Islet of Langerhans (tissue), 1 donor: ENCODE results near the gene OR2H1.
A peak's percentile ranks its signal among the peaks of the same experiment; 100 is the strongest.
"Not testable (repeated sequence)": the region's sequence is repeated elsewhere in the genome, so short reads cannot be mapped to it uniquely, and the experiment has no call there.

ENCODE experiments used
- FAIRE-seq: peaks from one replicate; lab custom pipeline; 2011; peaks lifted over from hg19 to GRCh38; lab: Jason Lieb, UNC

OR2H1 gene

GRCh38 chr6:29456971-29457370 lies at the start of gene OR2H1, which contains the start of gene OR11A1:
Gene OR2H1 (plus strand): TSS chr6:29457155. CDS start chr6:29461770, 4,615 bp downstream.
Gene OR11A1 (minus strand): TSS chr6:29457071. CDS start chr6:29427641, 29,430 bp downstream.
- FAIRE-seq, result no peak

- no peak for FAIRE-seq
Measured at GRCh38 chr6:29414588-29414987, 42.4 kb upstream of the OR2H1 start, which contains the start of gene OR12D1. Gene OR12D1 (plus strand): TSS chr6:29414928.

GRCh38 chr6:29419516-29419915 lies 37.4 kb upstream of the OR2H1 start:
- FAIRE-seq, result no peak

- no peak for FAIRE-seq
Measured at GRCh38 chr6:29424168-29424567, 32.8 kb upstream of the OR2H1 start.

GRCh38 chr6:29424575-29424974 lies 32.4 kb upstream of the OR2H1 start:
- FAIRE-seq, result no peak

- no peak for FAIRE-seq
Measured at GRCh38 chr6:29425075-29425474, 31.9 kb upstream of the OR2H1 start.

- no peak for FAIRE-seq
Measured at GRCh38 chr6:29426654-29427053, 30.3 kb upstream of the OR2H1 start.

GRCh38 chr6:29436730-29437129 lies 20.2 kb upstream of the OR2H1 start:
- FAIRE-seq, result not testable (repeated sequence)

GRCh38 chr6:29439006-29439405 lies 17.9 kb upstream of the OR2H1 start, which contains the start of gene OR10C1:
Gene OR10C1 (plus strand): TSS chr6:29439306. CDS start chr6:29440016, 710 bp downstream.
- FAIRE-seq, result no peak

- no peak for FAIRE-seq
Measured at GRCh38 chr6:29442719-29443118, 14.2 kb upstream of the OR2H1 start.

- FAIRE-seq, result not testable (repeated sequence)
Measured at GRCh38 chr6:29444031-29444430, 12.9 kb upstream of the OR2H1 start.

- FAIRE-seq, result no peak
Measured at GRCh38 chr6:29447670-29448069, 9.3 kb upstream of the OR2H1 start.

- FAIRE-seq, result no peak
Measured at GRCh38 chr6:29451471-29452193, 5.3 kb upstream of the OR2H1 start.

- peak; percentile 58 for FAIRE-seq
Measured at GRCh38 chr6:29461021-29461814, 4.3 kb downstream of the OR2H1 start.

GRCh38 chr6:29462022-29462421 lies 5.1 kb downstream of the OR2H1 start:
- no peak for FAIRE-seq

- no peak for FAIRE-seq
Measured at GRCh38 chr6:29465279-29465678, 8.3 kb downstream of the OR2H1 start.

- FAIRE-seq, result no peak
Measured at GRCh38 chr6:29465801-29466200, 8.8 kb downstream of the OR2H1 start.

- FAIRE-seq, result no peak
Measured at GRCh38 chr6:29466241-29466640, 9.3 kb downstream of the OR2H1 start.

- no peak for FAIRE-seq
Measured at GRCh38 chr6:29474996-29475395, 18.0 kb downstream of the OR2H1 start.

- no peak for FAIRE-seq
Measured at GRCh38 chr6:29477923-29478450, 21.0 kb downstream of the OR2H1 start.

GRCh38 chr6:29478740-29479139 lies 21.8 kb downstream of the OR2H1 start:
- no peak for FAIRE-seq

GRCh38 chr6:29479560-29479959 lies 22.6 kb downstream of the OR2H1 start:
- FAIRE-seq, result no peak

GRCh38 chr6:29483186-29483585 lies 26.2 kb downstream of the OR2H1 start:
- FAIRE-seq, result no peak
